ENCODE measurements around the gene PCCB.
"Not testable (repeated sequence)": the region's sequence is repeated elsewhere in the genome, so short reads cannot be mapped to it uniquely, and the experiment has no call there.

PCCB gene

GRCh38 chr3:136350557-136350956 is 100.4 kb downstream of the PCCB start:
- no peak for TF ChIP-seq CTCF (IDR thresholded peaks at IDR 0.05; ENCODE audit: extremely low read depth, missing control alignments)
- DNase-seq (ENCODE audit: low spot score), result no peak

- no peak for DNase-seq (ENCODE audit: low spot score)
- TF ChIP-seq CTCF (IDR thresholded peaks at IDR 0.05; ENCODE audit: extremely low read depth, missing control alignments), result no peak
These were observed 101.2 kb downstream of the PCCB start for GRCh38 chr3:136351351-136351750.

GRCh38 chr3:136351905-136352304 is 101.8 kb downstream of the PCCB start:
- TF ChIP-seq CTCF (IDR thresholded peaks at IDR 0.05; ENCODE audit: extremely low read depth, missing control alignments), result no peak
- DNase-seq (ENCODE audit: low spot score), result no peak

- DNase-seq (ENCODE audit: low spot score), result peak; percentile 28
- TF ChIP-seq CTCF (IDR thresholded peaks at IDR 0.05; ENCODE audit: extremely low read depth, missing control alignments), result no peak
These were observed 103.3 kb downstream of the PCCB start for GRCh38 chr3:136353461-136353860.

- DNase-seq (ENCODE audit: low spot score), result no peak
- TF ChIP-seq CTCF (IDR thresholded peaks at IDR 0.05; ENCODE audit: extremely low read depth, missing control alignments), result no peak
These were observed 116.1 kb downstream of the PCCB start for GRCh38 chr3:136366289-136366688.

- DNase-seq (ENCODE audit: low spot score), result not testable (repeated sequence)
These were observed 125.7 kb downstream of the PCCB start for GRCh38 chr3:136375800-136376199.

- DNase-seq (ENCODE audit: low spot score), result no peak
- no peak for TF ChIP-seq CTCF (IDR thresholded peaks at IDR 0.05; ENCODE audit: extremely low read depth, missing control alignments)
These were observed 127.4 kb downstream of the PCCB start for GRCh38 chr3:136377508-136377907.

GRCh38 chr3:136378011-136378410 is 127.9 kb downstream of the PCCB start:
- TF ChIP-seq CTCF (IDR thresholded peaks at IDR 0.05; ENCODE audit: extremely low read depth, missing control alignments), result no peak
- DNase-seq (ENCODE audit: low spot score), result no peak

All from GM20000 (cell line).